ENCODE data around the gene NALCN.

DNA sequence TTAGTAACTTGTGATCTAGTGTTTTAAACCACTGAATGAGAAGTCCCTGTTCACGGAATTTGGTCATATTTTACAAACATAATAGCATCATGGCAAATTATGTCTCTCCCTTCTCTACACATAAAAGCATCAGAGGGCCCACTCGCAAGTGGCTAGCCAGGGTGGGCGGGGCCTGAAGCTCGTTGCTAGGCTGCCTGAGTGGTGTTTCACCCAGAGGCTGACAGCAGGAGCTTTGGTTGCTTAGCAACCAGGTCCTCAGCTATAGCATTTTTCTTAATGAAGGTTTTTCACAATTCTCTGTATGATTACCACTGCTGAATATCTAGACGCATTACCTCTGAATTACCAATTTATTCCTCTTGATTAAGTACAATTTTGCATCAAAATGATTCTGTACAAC lies 126.5 kb downstream of the NALCN start:
- TF ChIP-seq, protein P1, sequence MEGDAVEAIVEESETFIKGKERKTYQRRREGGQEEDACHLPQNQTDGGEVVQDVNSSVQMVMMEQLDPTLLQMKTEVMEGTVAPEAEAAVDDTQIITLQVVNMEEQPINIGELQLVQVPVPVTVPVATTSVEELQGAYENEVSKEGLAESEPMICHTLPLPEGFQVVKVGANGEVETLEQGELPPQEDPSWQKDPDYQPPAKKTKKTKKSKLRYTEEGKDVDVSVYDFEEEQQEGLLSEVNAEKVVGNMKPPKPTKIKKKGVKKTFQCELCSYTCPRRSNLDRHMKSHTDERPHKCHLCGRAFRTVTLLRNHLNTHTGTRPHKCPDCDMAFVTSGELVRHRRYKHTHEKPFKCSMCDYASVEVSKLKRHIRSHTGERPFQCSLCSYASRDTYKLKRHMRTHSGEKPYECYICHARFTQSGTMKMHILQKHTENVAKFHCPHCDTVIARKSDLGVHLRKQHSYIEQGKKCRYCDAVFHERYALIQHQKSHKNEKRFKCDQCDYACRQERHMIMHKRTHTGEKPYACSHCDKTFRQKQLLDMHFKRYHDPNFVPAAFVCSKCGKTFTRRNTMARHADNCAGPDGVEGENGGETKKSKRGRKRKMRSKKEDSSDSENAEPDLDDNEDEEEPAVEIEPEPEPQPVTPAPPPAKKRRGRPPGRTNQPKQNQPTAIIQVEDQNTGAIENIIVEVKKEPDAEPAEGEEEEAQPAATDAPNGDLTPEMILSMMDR (IDR thresholded peaks at IDR 0.05; ENCODE audit: poor library complexity): no peak
- TF ChIP-seq EZH2 (IDR thresholded peaks at IDR 0.05; ENCODE audit: borderline replicate concordance): no peak

All from hepatocyte (in vitro differentiated cells).